ENCODE data around the gene CCL13.

Gene CCL13

GRCh38 chr17:34386697-34387550, 30.6 kb downstream of the CCL13 start:
- H3K4me3 ChIP-seq (ENCODE audit: low read depth, low read length): no peak overlapping the region
- no peak for DNase-seq (ENCODE audit: low read depth)
- TF ChIP-seq, protein P1, sequence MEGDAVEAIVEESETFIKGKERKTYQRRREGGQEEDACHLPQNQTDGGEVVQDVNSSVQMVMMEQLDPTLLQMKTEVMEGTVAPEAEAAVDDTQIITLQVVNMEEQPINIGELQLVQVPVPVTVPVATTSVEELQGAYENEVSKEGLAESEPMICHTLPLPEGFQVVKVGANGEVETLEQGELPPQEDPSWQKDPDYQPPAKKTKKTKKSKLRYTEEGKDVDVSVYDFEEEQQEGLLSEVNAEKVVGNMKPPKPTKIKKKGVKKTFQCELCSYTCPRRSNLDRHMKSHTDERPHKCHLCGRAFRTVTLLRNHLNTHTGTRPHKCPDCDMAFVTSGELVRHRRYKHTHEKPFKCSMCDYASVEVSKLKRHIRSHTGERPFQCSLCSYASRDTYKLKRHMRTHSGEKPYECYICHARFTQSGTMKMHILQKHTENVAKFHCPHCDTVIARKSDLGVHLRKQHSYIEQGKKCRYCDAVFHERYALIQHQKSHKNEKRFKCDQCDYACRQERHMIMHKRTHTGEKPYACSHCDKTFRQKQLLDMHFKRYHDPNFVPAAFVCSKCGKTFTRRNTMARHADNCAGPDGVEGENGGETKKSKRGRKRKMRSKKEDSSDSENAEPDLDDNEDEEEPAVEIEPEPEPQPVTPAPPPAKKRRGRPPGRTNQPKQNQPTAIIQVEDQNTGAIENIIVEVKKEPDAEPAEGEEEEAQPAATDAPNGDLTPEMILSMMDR (IDR thresholded peaks at IDR 0.05; ENCODE audit: low read depth, low read length, missing control alignments): no peak

DNA sequence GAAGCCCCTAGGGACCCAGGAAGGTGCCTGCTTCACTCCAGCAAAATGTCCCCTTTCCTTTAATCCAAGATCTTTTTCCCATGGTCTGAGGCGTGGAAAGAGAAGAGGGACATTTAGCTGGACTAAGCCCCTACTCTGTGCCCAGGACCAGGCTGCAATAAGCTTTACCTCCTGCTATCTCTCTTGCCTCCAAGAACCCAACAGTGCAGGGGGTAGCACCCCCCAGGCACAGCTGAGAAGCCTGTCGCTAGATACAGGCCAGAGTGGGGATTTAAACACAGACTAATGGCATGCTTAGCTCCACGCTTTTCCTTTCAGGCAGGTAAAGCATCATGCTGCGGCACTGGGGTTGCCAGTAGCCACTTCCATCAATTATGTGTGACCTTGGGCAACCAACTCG, 31.3 kb downstream of the CCL13 start:
- DNase-seq (ENCODE audit: low read depth): no peak
- TF ChIP-seq, protein P1 (IDR thresholded peaks at IDR 0.05; ENCODE audit: low read depth, low read length, missing control alignments): no peak
- H3K4me3 ChIP-seq (ENCODE audit: low read depth, low read length): no peak overlapping the region

GRCh38 chr17:34389126-34389750, 33.0 kb downstream of the CCL13 start:
- DNase-seq (ENCODE audit: low read depth): no peak
- TF ChIP-seq, protein P1 (IDR thresholded peaks at IDR 0.05; ENCODE audit: low read depth, low read length, missing control alignments): no peak
- H3K4me3 ChIP-seq (ENCODE audit: low read depth, low read length): no peak overlapping the region

DNA sequence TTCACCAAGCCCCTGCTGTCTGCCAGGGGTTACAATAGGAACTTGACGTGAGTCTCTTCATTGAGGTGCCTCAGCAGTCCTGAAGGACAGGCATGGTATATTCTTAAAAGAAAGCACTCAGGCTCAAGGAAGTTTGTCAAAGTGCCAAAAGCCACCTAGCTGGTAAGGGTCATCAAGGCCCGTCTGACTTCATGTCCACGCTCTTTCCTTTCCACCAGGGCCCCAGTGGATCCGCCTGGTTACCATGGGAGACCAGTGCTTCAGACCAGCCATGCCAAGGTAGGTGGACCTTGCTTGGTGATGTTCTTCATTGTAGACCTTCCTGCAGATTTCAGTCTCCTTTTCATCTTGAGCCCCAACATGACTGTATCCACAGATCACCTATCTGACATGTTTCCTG, 34.4 kb downstream of the CCL13 start:
- TF ChIP-seq, protein P1 (IDR thresholded peaks at IDR 0.05; ENCODE audit: low read depth, low read length, missing control alignments): no peak
- no peak for DNase-seq (ENCODE audit: low read depth)
- no peak overlapping the region for H3K4me3 ChIP-seq (ENCODE audit: low read depth, low read length)

GRCh38 chr17:34391241-34391640, 35.0 kb downstream of the CCL13 start:
- DNase-seq (ENCODE audit: low read depth): no peak
- H3K4me3 ChIP-seq (ENCODE audit: low read depth, low read length): no peak overlapping the region
- TF ChIP-seq, protein P1 (IDR thresholded peaks at IDR 0.05; ENCODE audit: low read depth, low read length, missing control alignments): no peak

- no peak overlapping the region for H3K4me3 ChIP-seq (ENCODE audit: low read depth, low read length)
- no peak for DNase-seq (ENCODE audit: low read depth)
- TF ChIP-seq, protein P1 (IDR thresholded peaks at IDR 0.05; ENCODE audit: low read depth, low read length, missing control alignments): no peak
Measured at GRCh38 chr17:34393401-34393800, 37.1 kb downstream of the CCL13 start.

All from GM12864 (cell line).